Measurements from ENCODE around the gene TEP1. TPM values are rescaled to one million over a fixed set of nuclear protein-coding genes. Genes with fewer than 3 reads are reported as not detected.
A peak's percentile ranks its signal among the peaks of the same experiment; 100 is the strongest.

The TEP1 gene
- total and polyA plus RNA-seq, 2 of the 13 experiments (the other 11 are each of a cell fraction or from before 2014, with no cell fraction given): 11.0 to 12.8 TPM

GRCh38 chr14:20412876-20413743 lies at the start of gene TEP1 (continued):
- peak; percentile 48; the same call in 1 of the 2 replicates for TF ChIP-seq ZNF12 (CRISPR knock-in tag; IDR thresholded peaks at IDR 0.05)
- TF ChIP-seq SMARCC2 (IDR thresholded peaks at IDR 0.05): no peak
- no peak for TF ChIP-seq SMAD1 (CRISPR knock-in tag; IDR thresholded peaks at IDR 0.05; ENCODE audit: borderline replicate concordance, low read depth)
- TF ChIP-seq DDIT3 (CRISPR knock-in tag; IDR thresholded peaks at IDR 0.05): no peak
- TF ChIP-seq ZNF124 (CRISPR knock-in tag; IDR thresholded peaks at IDR 0.05): no peak
- TF ChIP-seq HDAC1 (CRISPR knock-in tag; IDR thresholded peaks at IDR 0.05): peak; percentile 88
- no peak for TF ChIP-seq PCBP2 (optimal IDR thresholded peaks at IDR 0.05; ENCODE audit: low read depth, low read length, poor library complexity, severe bottlenecking)
- TF ChIP-seq ZBTB21 (CRISPR knock-in tag; IDR thresholded peaks at IDR 0.05): no peak
- no peak for TF ChIP-seq TRIM24 (CRISPR knock-in tag; IDR thresholded peaks at IDR 0.05)
- peak; percentile 83 for TF ChIP-seq ZNF766 (CRISPR knock-in tag; IDR thresholded peaks at IDR 0.05; ENCODE audit: borderline replicate concordance)
- no peak for TF ChIP-seq SP140L (CRISPR knock-in tag; IDR thresholded peaks at IDR 0.05; ENCODE audit: borderline replicate concordance)
- TF ChIP-seq ZNF484 (CRISPR knock-in tag; IDR thresholded peaks at IDR 0.05; ENCODE audit: borderline replicate concordance, low read depth): no peak
- TF ChIP-seq ZNF567 (CRISPR knock-in tag; IDR thresholded peaks at IDR 0.05; ENCODE audit: borderline replicate concordance): no peak
- TF ChIP-seq ZBTB10 (CRISPR knock-in tag; IDR thresholded peaks at IDR 0.05; ENCODE audit: borderline replicate concordance): 0 out of 2 replicates have a peak, but pooled peaks have one; percentile 44
- peak; percentile 78; the same call in 1 of the 2 replicates for TF ChIP-seq CENPT (CRISPR knock-in tag; IDR thresholded peaks at IDR 0.05; ENCODE audit: low read depth)
- TF ChIP-seq CREB3 (CRISPR knock-in tag; IDR thresholded peaks at IDR 0.05): 0 out of 2 replicates have a peak, but pooled peaks have one; percentile 67
- TF ChIP-seq ZSCAN29 (CRISPR knock-in tag; conservative IDR thresholded peaks at IDR 0.05): peak; percentile 88
- no peak for TF ChIP-seq MNT (IDR thresholded peaks at IDR 0.05)
- no peak for TF ChIP-seq DZIP1 (CRISPR knock-in tag; IDR thresholded peaks at IDR 0.05)
- TF ChIP-seq GATAD2A (CRISPR knock-in tag; IDR thresholded peaks at IDR 0.05): peak; percentile 52; the same call in 1 of the 2 replicates
- TF ChIP-seq ISX (CRISPR knock-in tag; conservative IDR thresholded peaks at IDR 0.05): peak; percentile 73; the same call in 1 of the 2 replicates
